ENCODE results near the gene SEMA3D. TPM values are rescaled to one million over a fixed set of nuclear protein-coding genes. Genes with fewer than 3 reads are reported as not detected.

Gene SEMA3D
- polyA plus RNA-seq, 1 donor from 2014 or later: 1.6 TPM

DNA sequence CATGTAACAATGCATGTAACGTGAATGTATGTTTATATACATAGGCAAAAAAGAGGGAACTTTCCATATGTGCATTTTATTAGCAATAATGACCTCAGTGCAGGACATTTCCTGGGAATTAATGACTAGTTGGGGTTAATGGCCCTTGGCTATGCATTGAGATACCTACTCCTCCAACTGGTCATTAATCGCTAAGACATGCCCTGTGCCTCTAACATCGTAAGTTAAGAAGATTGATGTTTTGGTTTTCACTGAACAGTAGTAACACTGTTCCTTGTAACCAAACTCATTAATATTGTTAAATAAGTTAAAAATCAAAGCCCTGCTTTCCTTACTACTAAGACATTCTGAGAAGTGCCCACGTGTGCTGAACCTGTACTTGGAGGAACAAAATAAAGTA is 61.7 kb downstream of the SEMA3D start:
- no peaks in the 10 kb centered on the region for H3K79me2 ChIP-seq (replicated peaks; ENCODE audit: insufficient read depth, low read length)
- no peaks in the 10 kb centered on the region for H3K36me3 ChIP-seq (ENCODE audit: insufficient read depth, low read length)
- no peak overlapping the region for H3K4me2 ChIP-seq (ENCODE audit: low read length)
- no peaks in the 10 kb centered on the region for H3K27me3 ChIP-seq (ENCODE audit: insufficient read depth, low read depth, low read length)
- H3K9me3 ChIP-seq (ENCODE audit: low read length): no peaks in the 10 kb centered on the region
- H3K27ac ChIP-seq (ENCODE audit: low read length): no peak overlapping the region
- no peaks in the 10 kb centered on the region for H3K9me2 ChIP-seq (ENCODE audit: insufficient read depth, low read length)
- no peak overlapping the region for H3K9ac ChIP-seq (ENCODE audit: low read length)
- H4K20me1 ChIP-seq (ENCODE audit: insufficient read depth): no peaks in the 10 kb centered on the region
- no peak overlapping the region for H3K4me3 ChIP-seq (ENCODE audit: low read length)
- H3F3A ChIP-seq (ENCODE audit: insufficient read depth, low read length, poor library complexity, severe bottlenecking): no peaks in the 10 kb centered on the region
- no peak overlapping the region for H2AFZ ChIP-seq (ENCODE audit: low read depth, low read length)
- TF ChIP-seq TAF1 (IDR thresholded peaks at IDR 0.05; ENCODE audit: low read depth) (no peak), MXI1 (conservative IDR thresholded peaks at IDR 0.05; ENCODE audit: poor library complexity, severe bottlenecking) (no peak), EZH2 (IDR thresholded peaks at IDR 0.05; ENCODE audit: borderline replicate concordance, insufficient read depth, low read length, poor library complexity, severe bottlenecking) (no peak), RAD21 (conservative IDR thresholded peaks at IDR 0.05) (no peak), POLR2AphosphoS5 (IDR thresholded peaks at IDR 0.05) (no peak), SMC3 (conservative IDR thresholded peaks at IDR 0.05; ENCODE audit: poor library complexity) (no peak), EP300 (conservative IDR thresholded peaks at IDR 0.05; ENCODE audit: poor library complexity, severe bottlenecking) (no peak)
- TF ChIP-seq, protein P1, sequence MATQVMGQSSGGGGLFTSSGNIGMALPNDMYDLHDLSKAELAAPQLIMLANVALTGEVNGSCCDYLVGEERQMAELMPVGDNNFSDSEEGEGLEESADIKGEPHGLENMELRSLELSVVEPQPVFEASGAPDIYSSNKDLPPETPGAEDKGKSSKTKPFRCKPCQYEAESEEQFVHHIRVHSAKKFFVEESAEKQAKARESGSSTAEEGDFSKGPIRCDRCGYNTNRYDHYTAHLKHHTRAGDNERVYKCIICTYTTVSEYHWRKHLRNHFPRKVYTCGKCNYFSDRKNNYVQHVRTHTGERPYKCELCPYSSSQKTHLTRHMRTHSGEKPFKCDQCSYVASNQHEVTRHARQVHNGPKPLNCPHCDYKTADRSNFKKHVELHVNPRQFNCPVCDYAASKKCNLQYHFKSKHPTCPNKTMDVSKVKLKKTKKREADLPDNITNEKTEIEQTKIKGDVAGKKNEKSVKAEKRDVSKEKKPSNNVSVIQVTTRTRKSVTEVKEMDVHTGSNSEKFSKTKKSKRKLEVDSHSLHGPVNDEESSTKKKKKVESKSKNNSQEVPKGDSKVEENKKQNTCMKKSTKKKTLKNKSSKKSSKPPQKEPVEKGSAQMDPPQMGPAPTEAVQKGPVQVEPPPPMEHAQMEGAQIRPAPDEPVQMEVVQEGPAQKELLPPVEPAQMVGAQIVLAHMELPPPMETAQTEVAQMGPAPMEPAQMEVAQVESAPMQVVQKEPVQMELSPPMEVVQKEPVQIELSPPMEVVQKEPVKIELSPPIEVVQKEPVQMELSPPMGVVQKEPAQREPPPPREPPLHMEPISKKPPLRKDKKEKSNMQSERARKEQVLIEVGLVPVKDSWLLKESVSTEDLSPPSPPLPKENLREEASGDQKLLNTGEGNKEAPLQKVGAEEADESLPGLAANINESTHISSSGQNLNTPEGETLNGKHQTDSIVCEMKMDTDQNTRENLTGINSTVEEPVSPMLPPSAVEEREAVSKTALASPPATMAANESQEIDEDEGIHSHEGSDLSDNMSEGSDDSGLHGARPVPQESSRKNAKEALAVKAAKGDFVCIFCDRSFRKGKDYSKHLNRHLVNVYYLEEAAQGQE (IDR thresholded peaks at IDR 0.05; ENCODE audit: borderline replicate concordance): no peak
- TF ChIP-seq, protein P2, sequence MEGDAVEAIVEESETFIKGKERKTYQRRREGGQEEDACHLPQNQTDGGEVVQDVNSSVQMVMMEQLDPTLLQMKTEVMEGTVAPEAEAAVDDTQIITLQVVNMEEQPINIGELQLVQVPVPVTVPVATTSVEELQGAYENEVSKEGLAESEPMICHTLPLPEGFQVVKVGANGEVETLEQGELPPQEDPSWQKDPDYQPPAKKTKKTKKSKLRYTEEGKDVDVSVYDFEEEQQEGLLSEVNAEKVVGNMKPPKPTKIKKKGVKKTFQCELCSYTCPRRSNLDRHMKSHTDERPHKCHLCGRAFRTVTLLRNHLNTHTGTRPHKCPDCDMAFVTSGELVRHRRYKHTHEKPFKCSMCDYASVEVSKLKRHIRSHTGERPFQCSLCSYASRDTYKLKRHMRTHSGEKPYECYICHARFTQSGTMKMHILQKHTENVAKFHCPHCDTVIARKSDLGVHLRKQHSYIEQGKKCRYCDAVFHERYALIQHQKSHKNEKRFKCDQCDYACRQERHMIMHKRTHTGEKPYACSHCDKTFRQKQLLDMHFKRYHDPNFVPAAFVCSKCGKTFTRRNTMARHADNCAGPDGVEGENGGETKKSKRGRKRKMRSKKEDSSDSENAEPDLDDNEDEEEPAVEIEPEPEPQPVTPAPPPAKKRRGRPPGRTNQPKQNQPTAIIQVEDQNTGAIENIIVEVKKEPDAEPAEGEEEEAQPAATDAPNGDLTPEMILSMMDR (IDR thresholded peaks at IDR 0.05; ENCODE audit: poor library complexity, severe bottlenecking): no peak

DNA sequence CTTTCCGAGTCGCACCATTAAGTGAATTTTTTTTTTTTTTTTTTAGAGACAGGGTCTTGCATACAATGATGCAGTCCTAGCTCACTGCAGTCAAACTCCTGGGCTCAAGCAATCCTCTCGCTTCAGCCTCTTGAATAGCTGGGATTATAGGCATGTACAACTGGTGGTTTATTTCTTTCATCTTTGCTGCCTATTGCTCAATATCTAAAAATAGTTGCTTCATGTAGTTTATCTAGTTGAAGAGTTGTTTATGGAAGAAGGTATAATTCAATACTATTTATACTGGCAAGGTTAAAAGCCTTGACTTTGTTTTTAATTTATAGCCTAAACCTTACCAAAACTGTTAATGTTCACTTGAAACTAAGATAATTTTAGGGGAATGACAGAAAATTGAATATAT is 66.9 kb downstream of the SEMA3D start:
- H4K20me1 ChIP-seq (ENCODE audit: insufficient read depth): no peaks in the 10 kb centered on the region
- H3K79me2 ChIP-seq (replicated peaks; ENCODE audit: insufficient read depth, low read length): no peaks in the 10 kb centered on the region
- TF ChIP-seq RAD21 (conservative IDR thresholded peaks at IDR 0.05) (no peak), SMC3 (conservative IDR thresholded peaks at IDR 0.05; ENCODE audit: poor library complexity) (no peak), EZH2 (IDR thresholded peaks at IDR 0.05; ENCODE audit: borderline replicate concordance, insufficient read depth, low read length, poor library complexity, severe bottlenecking) (no peak)
- TF ChIP-seq, protein P1 (IDR thresholded peaks at IDR 0.05; ENCODE audit: borderline replicate concordance): no peak
- no peaks in the 10 kb centered on the region for H3F3A ChIP-seq (ENCODE audit: insufficient read depth, low read length, poor library complexity, severe bottlenecking)
- H3K9me2 ChIP-seq (ENCODE audit: insufficient read depth, low read length): no peaks in the 10 kb centered on the region
- H3K36me3 ChIP-seq (ENCODE audit: insufficient read depth, low read length): no peaks in the 10 kb centered on the region
- no peak overlapping the region for H3K27ac ChIP-seq (ENCODE audit: low read length)
- no peaks in the 10 kb centered on the region for H3K9me3 ChIP-seq (ENCODE audit: low read length)
- H3K4me3 ChIP-seq (ENCODE audit: low read length): no peak overlapping the region
- H3K9ac ChIP-seq (ENCODE audit: low read length): no peak overlapping the region
- no peak overlapping the region for H2AFZ ChIP-seq (ENCODE audit: low read depth, low read length)
- no peak overlapping the region for H3K4me2 ChIP-seq (ENCODE audit: low read length)
- H3K27me3 ChIP-seq (ENCODE audit: insufficient read depth, low read depth, low read length): no peaks in the 10 kb centered on the region

Measured in neural cell (in vitro differentiated cells).